NB4 (cell line): Measurements from ENCODE around the gene ZBTB20.

Source experiments
- DNase-seq: peaks from one replicate; pipeline ENCODE4 v3.0.0; 2010; ENCODE audit warnings: low read depth
- H3K4me3 ChIP-seq: one replicate; pipeline ENCODE4 v1.5.1; 2011; ENCODE audit warnings: mild to moderate bottlenecking, low read depth, low read length, moderate library complexity
- MYC ChIP-seq: IDR thresholded peaks from 2 replicates; pipeline ENCODE4 v1.6.1; 2011; ENCODE audit warnings: low read depth, low read length
- POLR2A ChIP-seq: IDR thresholded peaks from 2 replicates; pipeline ENCODE4 v1.6.1; 2011; ENCODE audit warnings: mild to moderate bottlenecking; ENCODE audit not compliant: insufficient read length; ENCODE audit errors: extremely low read depth
- TF ChIP-seq, protein P1 (sequence below): IDR thresholded peaks from 2 replicates; pipeline ENCODE4 v1.6.1; 2011; ENCODE audit warnings: low read depth, low read length
- TF ChIP-seq, protein P2 (sequence below): IDR thresholded peaks from one replicate; pipeline ENCODE4 v1.5.1; 2012; ENCODE audit warnings: low read depth, low read length

The ZBTB20 gene

DNA sequence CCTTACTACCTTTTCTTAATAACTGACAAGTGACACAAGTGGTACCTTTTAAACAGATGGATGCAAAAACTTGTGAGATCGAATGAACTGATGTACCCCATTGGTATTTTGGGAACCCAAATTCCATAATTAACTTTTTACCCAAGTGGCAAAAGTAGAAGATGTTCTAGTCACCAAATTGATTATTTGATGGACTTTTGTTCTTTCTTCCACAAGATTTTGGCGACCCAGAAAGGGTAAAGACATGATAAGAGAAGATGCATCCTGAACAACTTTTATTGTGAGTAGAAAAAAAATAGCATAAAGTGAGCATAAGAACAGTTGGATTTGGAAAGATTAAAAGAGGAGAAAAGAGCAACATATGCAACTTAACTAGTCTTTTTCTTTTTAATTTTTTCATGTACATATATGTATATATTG, 693.7 kb downstream of the ZBTB20 start:
- no peak overlapping the region for H3K4me3 ChIP-seq
- no peak for DNase-seq
- TF ChIP-seq MYC = no peak
- TF ChIP-seq POLR2A = no peak
- TF ChIP-seq, protein P1, sequence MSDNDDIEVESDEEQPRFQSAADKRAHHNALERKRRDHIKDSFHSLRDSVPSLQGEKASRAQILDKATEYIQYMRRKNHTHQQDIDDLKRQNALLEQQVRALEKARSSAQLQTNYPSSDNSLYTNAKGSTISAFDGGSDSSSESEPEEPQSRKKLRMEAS = no peak
- TF ChIP-seq, protein P2, sequence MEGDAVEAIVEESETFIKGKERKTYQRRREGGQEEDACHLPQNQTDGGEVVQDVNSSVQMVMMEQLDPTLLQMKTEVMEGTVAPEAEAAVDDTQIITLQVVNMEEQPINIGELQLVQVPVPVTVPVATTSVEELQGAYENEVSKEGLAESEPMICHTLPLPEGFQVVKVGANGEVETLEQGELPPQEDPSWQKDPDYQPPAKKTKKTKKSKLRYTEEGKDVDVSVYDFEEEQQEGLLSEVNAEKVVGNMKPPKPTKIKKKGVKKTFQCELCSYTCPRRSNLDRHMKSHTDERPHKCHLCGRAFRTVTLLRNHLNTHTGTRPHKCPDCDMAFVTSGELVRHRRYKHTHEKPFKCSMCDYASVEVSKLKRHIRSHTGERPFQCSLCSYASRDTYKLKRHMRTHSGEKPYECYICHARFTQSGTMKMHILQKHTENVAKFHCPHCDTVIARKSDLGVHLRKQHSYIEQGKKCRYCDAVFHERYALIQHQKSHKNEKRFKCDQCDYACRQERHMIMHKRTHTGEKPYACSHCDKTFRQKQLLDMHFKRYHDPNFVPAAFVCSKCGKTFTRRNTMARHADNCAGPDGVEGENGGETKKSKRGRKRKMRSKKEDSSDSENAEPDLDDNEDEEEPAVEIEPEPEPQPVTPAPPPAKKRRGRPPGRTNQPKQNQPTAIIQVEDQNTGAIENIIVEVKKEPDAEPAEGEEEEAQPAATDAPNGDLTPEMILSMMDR = no peak

DNA sequence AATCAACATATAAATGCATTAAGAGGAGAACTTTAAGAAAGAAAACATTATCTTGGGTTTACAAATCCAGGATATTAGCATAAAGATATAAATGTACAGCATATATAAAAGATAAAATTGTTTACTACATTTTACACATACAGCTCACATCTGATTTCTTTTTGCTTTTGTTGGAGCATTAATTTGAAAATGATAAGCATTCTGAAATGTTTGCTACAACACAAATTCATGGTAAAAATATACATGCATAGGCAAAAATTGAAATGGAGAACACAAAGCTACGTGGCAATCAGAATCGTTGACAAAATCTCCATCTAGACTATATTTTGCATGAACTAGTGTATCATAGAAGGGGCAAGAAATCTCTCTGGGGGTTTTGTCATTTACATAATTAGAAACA, 694.2 kb downstream of the ZBTB20 start:
- TF ChIP-seq, protein P2 = no peak
- TF ChIP-seq MYC (no peak), POLR2A (no peak)
- H3K4me3 ChIP-seq = no peak overlapping the region
- DNase-seq = no peak

DNA sequence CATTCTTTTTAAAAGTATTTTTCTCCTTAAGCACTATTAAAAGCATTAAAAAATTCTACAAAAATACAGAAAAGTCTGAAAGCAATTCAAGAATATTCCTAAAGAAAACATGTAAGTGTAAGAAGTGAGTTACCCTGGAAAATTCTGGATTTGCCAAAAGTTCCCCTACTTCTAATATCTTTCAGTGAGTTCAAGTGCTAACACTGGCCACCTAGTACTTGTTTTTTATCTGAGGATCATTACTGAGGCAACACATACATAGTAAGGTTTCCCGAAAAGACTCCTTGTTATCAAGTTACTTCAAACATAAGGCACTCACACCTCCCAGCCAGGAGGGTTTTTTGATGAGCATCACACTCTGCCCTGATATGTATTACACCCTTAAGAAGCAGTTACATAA, 694.8 kb downstream of the ZBTB20 start:
- DNase-seq = no peak

DNA sequence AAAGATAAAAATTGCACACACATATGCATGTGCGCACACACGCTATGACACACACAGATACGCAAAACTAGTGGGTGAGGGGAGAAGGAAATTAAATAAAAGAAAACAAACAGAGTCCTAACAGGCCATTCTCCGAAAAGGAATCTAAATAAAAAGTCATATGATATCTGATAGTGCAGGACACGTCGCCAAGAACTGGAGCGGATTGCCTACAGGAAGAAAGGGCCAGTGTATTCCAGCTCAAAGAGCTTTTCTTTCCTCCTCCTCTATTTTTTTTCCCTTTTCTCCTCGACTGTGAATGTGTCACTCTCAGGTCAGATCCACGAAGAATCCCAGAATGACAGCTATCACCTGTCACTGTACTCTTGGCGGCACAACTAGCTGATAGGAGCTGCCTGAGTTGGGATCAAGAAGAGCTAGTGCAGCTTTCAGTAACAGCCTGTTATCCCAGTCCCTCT, 695.5 kb downstream of the ZBTB20 start:
- no peak overlapping the region for H3K4me3 ChIP-seq
- no peak for DNase-seq
- TF ChIP-seq, protein P1 = no peak
- no peak for TF ChIP-seq MYC

More for the DNA sequence above, 694.8 kb downstream of the ZBTB20 start:
- TF ChIP-seq, protein P2 = no peak
- H3K4me3 ChIP-seq = no peak overlapping the region

DNA sequence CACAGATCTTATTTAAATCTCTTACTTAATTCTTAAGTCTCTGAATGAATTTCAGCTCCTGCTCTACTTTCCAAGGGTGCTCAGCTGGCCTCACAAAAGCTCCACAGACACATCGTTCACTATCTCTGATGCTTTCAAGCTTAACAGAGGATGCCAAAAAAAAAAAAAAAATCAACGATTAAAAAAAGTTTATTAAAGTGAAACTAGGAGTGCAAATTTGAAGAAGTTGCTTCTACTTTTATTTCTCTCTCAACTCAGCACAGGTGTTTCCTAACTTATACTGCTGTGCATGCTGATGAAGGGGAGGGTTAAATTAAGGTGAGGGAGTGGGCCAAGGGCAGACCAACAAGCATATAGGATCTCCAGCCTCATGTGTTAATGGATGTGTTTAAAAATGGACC, 696.0 kb downstream of the ZBTB20 start:
- no peak for DNase-seq
- TF ChIP-seq POLR2A = no peak
- TF ChIP-seq, protein P1 = no peak
- no peak overlapping the region for H3K4me3 ChIP-seq

DNA sequence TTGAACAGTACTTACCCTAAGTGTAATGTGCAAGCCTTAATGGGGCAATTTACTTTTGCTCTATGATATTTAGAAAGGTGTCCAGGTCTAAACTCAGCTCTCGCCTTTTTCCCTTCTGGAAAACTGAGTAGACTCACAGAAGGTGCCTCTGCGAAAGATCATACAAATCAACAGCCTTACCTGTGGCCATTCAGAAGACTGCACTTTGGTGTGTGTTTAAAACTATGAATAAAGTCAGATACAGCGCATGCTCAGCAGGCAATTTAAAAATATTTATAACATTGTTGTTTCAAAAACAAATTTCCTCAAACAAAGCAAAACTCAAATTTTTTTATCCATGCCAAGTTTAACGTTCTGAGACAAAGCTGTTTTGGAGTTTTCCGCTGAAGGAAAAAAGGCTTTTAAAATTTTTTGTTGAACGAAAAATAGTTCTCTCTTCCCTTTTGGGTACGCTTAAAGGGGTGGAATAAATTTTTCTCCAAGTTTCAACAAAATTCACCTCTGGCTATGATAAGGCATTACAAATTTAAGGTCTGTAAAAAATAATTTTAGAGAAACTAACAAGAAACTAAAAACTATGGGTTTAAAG, 697.0 kb downstream of the ZBTB20 start:
- TF ChIP-seq POLR2A (no peak), MYC (no peak)
- TF ChIP-seq, protein P1 = no peak
- TF ChIP-seq, protein P2 = no peak
- H3K4me3 ChIP-seq = no peak overlapping the region
- DNase-seq = no peak

DNA sequence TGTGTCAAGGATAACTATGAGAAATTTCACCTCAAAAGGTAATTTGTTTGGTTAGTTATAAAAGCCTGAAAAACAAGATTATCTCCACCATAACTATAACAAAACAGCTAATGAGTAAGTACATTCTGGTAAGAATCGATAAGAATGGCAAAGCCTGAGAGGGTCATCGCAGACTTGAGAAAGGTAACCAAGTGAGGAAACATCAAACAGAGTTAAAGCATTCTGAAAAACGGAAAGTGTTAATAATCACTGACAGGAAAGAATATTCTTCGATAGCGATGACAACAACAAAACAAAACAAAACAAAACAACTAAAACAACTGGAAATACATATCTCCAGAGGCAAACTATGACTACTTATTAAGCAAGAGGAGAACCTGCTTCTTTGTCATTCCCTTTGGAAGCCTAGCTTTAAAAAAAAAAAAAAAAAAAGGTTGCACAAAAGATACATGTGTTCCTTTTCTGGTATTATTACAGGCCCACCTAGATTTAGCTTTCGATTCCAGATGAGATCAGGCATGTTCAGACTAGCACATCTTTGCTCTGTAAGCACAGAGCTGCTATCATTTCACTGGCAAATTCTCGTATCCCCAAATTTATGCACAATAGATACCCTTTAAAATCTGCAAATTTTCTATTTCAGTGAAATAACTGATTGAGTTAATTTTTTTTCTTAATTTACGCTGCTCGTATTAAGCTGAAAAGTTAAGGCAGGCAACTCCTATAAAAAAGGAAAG, 697.6 kb downstream of the ZBTB20 start:
- TF ChIP-seq, protein P2 = no peak
- TF ChIP-seq MYC = no peak
- no peak for TF ChIP-seq POLR2A
- TF ChIP-seq, protein P1 = no peak
- no peak for DNase-seq
- H3K4me3 ChIP-seq = no peak overlapping the region
